Gastroesophageal sphincter (tissue), 4 donors: ENCODE results near the gene KCNN3. TPM values are rescaled to one million over a fixed set of nuclear protein-coding genes. Genes with fewer than 3 reads are reported as not detected.
A peak's percentile ranks its signal among the peaks of the same experiment; 100 is the strongest.
"Not testable (repeated sequence)": the region's sequence is repeated elsewhere in the genome, so short reads cannot be mapped to it uniquely, and the experiment has no call there.

Source experiments
- ATAC-seq: fragments of 150-250 bp; one replicate; pipeline ENCODE4 v1.9.1; 2016; ENCODE audit warnings: mild to moderate bottlenecking, moderate library complexity
- H3K27ac ChIP-seq, 4 donors: fragments of 200-600 bp; sonication (generic) in 3 of 4; 1 replicate in 3 of 4; 2 replicates in 1 of 4; pipeline ENCODE4 v1.5.1; 2016 to 2019
- H3K27me3 ChIP-seq: fragments of 200-600 bp; sonication (generic); one replicate; pipeline ENCODE4 v1.5.1; 2019
- H3K36me3 ChIP-seq, 2 donors: fragments of 200-600 bp; sonication (generic); one replicate each; pipeline ENCODE4 v1.5.1; 2019; ENCODE audit warnings: control low read depth in 1 of 2
- H3K4me1 ChIP-seq, 3 donors: fragments of 200-600 bp; sonication (generic); 1 replicate in 2 of 3; 2 replicates in 1 of 3; pipeline ENCODE4 v1.5.1; 2016 to 2019; ENCODE audit warnings: control low read depth in 2 of 3
- H3K4me3 ChIP-seq, 2 donors: fragments of 200-600 bp; sonication (generic); one replicate each; pipeline ENCODE4 v1.5.1; 2019; ENCODE audit warnings: mild to moderate bottlenecking in 1 of 2, moderate library complexity in 1 of 2
- H3K9me3 ChIP-seq, 3 donors: fragments of 200-600 bp; sonication (generic); one replicate each; pipeline ENCODE4 v1.5.1; 2017 to 2019; ENCODE audit warnings: control low read depth in 2 of 3
- EP300 ChIP-seq: sonication (generic); formaldehyde crosslinking; IDR thresholded peaks from one replicate; pipeline ENCODE4 v1.6.1; 2017; ENCODE audit warnings: antibody characterized with exemption, mild to moderate bottlenecking
- POLR2A ChIP-seq, 2 donors: fragments of 450-650 bp; IDR thresholded peaks; one replicate each; pipeline ENCODE4 v1.6.1; 2017; ENCODE audit warnings: antibody characterized with exemption in 2 of 2, mild to moderate bottlenecking in 2 of 2, moderate library complexity in 1 of 2
- POLR2AphosphoS5 ChIP-seq: sonication (generic); formaldehyde crosslinking; IDR thresholded peaks from one replicate; pipeline ENCODE4 v1.6.1; 2017; ENCODE audit warnings: antibody characterized with exemption
- WGBS, 2 donors: methylation state at CpG; one replicate each; pipeline ENCODE4 v1.1.5; 2018; ENCODE audit warnings: low coverage in 1 of 2; 5-methylcytosine and 5-hydroxymethylcytosine counted together
- total RNA-seq, 4 donors: library from RNA; depleted of rRNA; stranded (reverse); fragments of >200 nt; gene quantifications; one replicate each; pipeline ENCODE4 v1.1.0, GENCODE V29; 2016
- TF ChIP-seq, protein P1 (sequence below), 4 experiments: fragments of 200-600 bp in 2 of 4; fragments of 450-650 bp in 2 of 4; sonication (generic) in 1 of 4; IDR thresholded peaks; one replicate each; pipeline ENCODE4 v1.5.1; 2017 to 2019; ENCODE audit warnings: antibody characterized with exemption in 4 of 4, mild to moderate bottlenecking in 2 of 4, moderate library complexity in 2 of 4

The KCNN3 gene
- total RNA-seq, 4 donors from 2014 or later = 1.8 to 13.7 (median 8.1) TPM

DNA sequence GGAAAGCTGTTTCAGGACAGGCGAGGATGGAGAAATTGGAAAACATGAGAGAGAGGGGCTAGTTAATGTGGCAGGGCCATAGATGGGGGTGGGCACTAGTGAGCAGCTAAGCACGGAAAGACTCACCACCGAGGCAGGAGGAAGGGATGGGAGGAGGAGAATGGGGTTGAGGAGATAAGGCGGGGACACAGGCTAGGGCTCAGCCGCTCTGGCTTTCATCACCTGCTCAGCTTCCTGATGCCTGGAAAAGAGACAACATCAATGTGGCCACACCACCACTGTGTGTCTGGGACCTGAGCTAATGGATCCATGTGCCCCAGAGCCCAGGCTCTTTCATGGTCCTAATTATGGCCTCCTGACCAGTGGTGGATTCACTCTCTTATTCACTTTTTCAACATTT, 38.9 kb upstream of the KCNN3 start:
- H3K4me3 ChIP-seq = no peak overlapping the region
- H3K27me3 ChIP-seq = no peaks in the 10 kb centered on the region
- no peaks in the 10 kb centered on the region for H3K4me1 ChIP-seq
- H3K9me3 ChIP-seq = no peaks in the 10 kb centered on the region
- TF ChIP-seq EP300 (no peak), POLR2AphosphoS5 (no peak), POLR2A (IDR thresholded peaks at IDR 0.05) (no peak)
- TF ChIP-seq, protein P1, sequence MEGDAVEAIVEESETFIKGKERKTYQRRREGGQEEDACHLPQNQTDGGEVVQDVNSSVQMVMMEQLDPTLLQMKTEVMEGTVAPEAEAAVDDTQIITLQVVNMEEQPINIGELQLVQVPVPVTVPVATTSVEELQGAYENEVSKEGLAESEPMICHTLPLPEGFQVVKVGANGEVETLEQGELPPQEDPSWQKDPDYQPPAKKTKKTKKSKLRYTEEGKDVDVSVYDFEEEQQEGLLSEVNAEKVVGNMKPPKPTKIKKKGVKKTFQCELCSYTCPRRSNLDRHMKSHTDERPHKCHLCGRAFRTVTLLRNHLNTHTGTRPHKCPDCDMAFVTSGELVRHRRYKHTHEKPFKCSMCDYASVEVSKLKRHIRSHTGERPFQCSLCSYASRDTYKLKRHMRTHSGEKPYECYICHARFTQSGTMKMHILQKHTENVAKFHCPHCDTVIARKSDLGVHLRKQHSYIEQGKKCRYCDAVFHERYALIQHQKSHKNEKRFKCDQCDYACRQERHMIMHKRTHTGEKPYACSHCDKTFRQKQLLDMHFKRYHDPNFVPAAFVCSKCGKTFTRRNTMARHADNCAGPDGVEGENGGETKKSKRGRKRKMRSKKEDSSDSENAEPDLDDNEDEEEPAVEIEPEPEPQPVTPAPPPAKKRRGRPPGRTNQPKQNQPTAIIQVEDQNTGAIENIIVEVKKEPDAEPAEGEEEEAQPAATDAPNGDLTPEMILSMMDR (IDR thresholded peaks at IDR 0.05) = no peak
- no peak for ATAC-seq
- H3K27ac ChIP-seq = no peak overlapping the region
- WGBS, 2 donors = 78 to 89% methylated on average over 5 of the region's 5 CpGs
- no peaks in the 10 kb centered on the region for H3K36me3 ChIP-seq

DNA sequence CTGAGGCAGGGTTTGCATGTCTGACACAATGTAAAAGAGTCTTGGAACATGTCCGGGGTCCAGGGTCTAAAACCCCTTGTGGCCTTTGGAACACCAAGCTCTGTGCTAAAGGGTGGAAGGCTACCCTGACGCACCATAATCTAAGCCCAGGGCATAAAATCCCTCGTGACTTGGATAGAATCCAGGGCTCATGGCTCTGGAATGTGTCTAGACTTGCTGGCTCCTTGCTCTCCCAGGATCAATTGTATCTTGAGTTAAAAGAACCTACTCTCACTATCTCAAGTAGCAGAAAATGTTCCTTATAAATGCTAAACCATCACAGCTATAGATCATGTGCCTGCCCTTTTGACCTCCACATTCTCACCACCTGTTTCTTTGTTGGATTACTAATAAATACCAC, 38.0 kb upstream of the KCNN3 start:
- H3K27ac ChIP-seq, H3K9me3 ChIP-seq, H3K4me1 ChIP-seq, H3K36me3 ChIP-seq, ATAC-seq, H3K27me3 ChIP-seq, H3K4me3 ChIP-seq: not testable (repeated sequence)
- 70% methylated on average over 2 of the region's 3 CpGs; no CpG with 5 or more reads in 1 of the 2 donors for WGBS, 2 donors

DNA sequence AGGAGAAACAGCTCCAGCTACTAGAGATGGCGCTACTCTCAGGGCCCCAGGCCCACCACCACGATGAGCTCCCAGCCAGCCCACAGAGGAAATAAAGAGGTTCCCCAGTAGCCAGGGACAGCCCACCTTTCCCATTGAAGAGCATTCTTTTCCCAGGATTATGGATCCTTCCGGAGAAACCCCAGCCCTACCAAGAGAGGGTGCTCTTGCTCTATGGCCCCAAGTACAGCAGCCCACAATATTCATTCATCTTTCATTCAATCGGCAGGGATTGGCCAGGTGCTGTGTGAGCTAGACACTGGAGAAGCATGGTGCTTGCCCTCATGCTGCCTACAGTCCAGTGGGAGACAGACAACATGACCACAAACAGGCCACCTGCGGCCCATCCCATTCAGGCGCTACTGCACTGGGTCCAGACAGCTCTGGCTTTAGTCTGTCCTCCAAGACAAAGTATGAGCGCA, 36.6 kb upstream of the KCNN3 start:
- TF ChIP-seq, protein P1 (IDR thresholded peaks at IDR 0.05) = peak in 1 of 4 experiments; percentile 51
- TF ChIP-seq POLR2AphosphoS5 = no peak
- H3K27me3 ChIP-seq = no peaks in the 10 kb centered on the region
- ATAC-seq = no peak
- H3K4me1 ChIP-seq = no peaks in the 10 kb centered on the region
- no peaks in the 10 kb centered on the region for H3K36me3 ChIP-seq
- no peak overlapping the region for H3K4me3 ChIP-seq
- H3K27ac ChIP-seq = no peak overlapping the region
- WGBS, 2 donors = 57 to 100% methylated on average over 1 to 6 of the region's 7 CpGs
- H3K9me3 ChIP-seq = no peaks in the 10 kb centered on the region

DNA sequence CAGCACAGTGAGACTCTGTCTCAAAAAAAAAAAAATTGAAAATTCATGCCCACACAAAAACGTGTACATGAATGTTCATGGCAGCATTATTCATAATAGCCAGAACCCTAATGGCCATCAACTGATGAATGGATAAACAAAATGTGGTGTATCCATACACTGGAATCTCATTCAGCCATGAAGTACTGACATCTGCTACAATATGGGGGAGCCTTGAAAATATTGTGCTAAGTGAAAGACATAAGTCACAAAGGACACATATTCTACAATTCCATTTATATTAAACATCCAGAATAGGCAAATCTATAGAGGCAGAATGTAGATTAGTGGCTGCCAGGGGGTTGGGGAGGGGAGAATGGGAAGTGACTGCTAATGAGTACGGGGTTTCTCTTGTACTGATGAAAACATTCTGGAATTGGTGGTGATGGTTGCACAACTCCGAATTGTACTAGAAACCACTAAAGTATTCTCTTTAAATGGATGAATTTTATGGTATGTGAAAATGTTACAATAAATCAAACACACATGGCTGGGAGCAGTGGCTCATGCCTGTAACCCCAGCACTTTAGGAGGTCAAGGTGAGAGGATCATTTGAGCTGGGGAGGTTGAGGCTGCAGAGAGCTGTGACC, 33.0 kb upstream of the KCNN3 start:
- TF ChIP-seq POLR2AphosphoS5 (no peak), EP300 (no peak), POLR2A (IDR thresholded peaks at IDR 0.05) (no peak)
- TF ChIP-seq, protein P1 (IDR thresholded peaks at IDR 0.05) = no peak

DNA sequence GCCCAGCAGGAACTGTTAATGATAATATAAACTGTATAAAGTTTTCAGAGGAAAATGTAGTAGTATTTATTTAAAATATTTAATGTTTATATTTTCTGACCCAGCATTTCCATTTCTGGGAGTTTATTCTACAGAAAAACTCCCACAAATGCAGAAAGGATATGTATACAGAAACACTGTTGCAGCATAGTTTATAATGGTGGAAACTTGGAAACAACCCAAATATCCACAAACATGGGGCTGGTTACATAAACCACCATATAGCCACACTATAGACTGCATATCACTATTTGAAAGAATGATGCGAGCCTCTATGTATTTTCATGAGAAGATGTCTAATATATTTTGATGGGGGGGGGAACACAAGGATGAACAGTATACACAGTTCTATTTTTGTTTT, 31.5 kb upstream of the KCNN3 start:
- no peaks in the 10 kb centered on the region for H3K9me3 ChIP-seq
- TF ChIP-seq POLR2A (IDR thresholded peaks at IDR 0.05) (no peak), EP300 (no peak), POLR2AphosphoS5 (no peak)
- TF ChIP-seq, protein P1 (IDR thresholded peaks at IDR 0.05) = no peak
- H3K27ac ChIP-seq = no peak overlapping the region
- H3K36me3 ChIP-seq = no peaks in the 10 kb centered on the region
- whole genome bisulfite sequencing, 2 donors = 17 to 38% methylated on average over 1 of the region's 1 CpG
- H3K4me1 ChIP-seq = no peaks in the 10 kb centered on the region
- H3K27me3 ChIP-seq = no peaks in the 10 kb centered on the region
- no peak overlapping the region for H3K4me3 ChIP-seq
- ATAC-seq = no peak

More for the DNA sequence above, 33.0 kb upstream of the KCNN3 start:
- H3K9me3 ChIP-seq = no peaks in the 10 kb centered on the region
- H3K27ac ChIP-seq = no peak overlapping the region
- ATAC-seq = no peak
- H3K4me3 ChIP-seq = no peak overlapping the region
- 33 to 48% methylated on average over 3 of the region's 3 CpGs for WGBS, 2 donors
- no peaks in the 10 kb centered on the region for H3K4me1 ChIP-seq
- no peaks in the 10 kb centered on the region for H3K27me3 ChIP-seq
- H3K36me3 ChIP-seq = no peaks in the 10 kb centered on the region
